ENCODE measurements around the gene ARL6IP1. TPM values are rescaled to one million over a fixed set of nuclear protein-coding genes. Genes with fewer than 3 reads are reported as not detected.

The ARL6IP1 gene
- total and polyA plus RNA-seq, 4 donors: 99.0 to 260 (median 184) TPM

Other genes starting within 250 kb of the ARL6IP1 start
- 10 to 100 TPM; 51.1 to 65.0 TPM for gene NOMO2, start 239.5 kb downstream of the ARL6IP1 start, total RNA-seq
- 10 to 100 TPM; 40.7 to 75.1 TPM for gene NOMO2, start 239.5 kb downstream of the ARL6IP1 start, polyA plus RNA-seq
- gene RPS15A, start 11.2 kb downstream of the ARL6IP1 start, total RNA-seq: 1,000 to 10,000 TPM in 1 of 2 donors, 100 to 1,000 TPM in 1; 703 to 1,185 TPM
- 1,000 to 10,000 TPM in 1 of 2 donors, 100 to 1,000 TPM in 1; 349 to 1,088 TPM for gene RPS15A, start 11.2 kb downstream of the ARL6IP1 start, polyA plus RNA-seq
- gene SMG1, start 124.9 kb upstream of the ARL6IP1 start, total RNA-seq: 10 to 100 TPM; 36.8 to 70.8 TPM
- gene SMG1, start 124.9 kb upstream of the ARL6IP1 start, polyA plus RNA-seq: 1 to 10 TPM; 5.3 to 7.7 TPM
- gene TMC7, start 182.4 kb upstream of the ARL6IP1 start, total RNA-seq: under 1 TPM; 0.08 to 0.42 TPM
- gene TMC7, start 182.4 kb upstream of the ARL6IP1 start, polyA plus RNA-seq: under 1 TPM; 0.06 to 0.10 TPM

Measured in liver (tissue), 4 donors.